SKM-1 (cell line): ENCODE data around the gene SLC23A3.

Experiments used
- DNase-seq: peaks from one replicate; lab custom pipeline; 2025; ENCODE audit not compliant: unreplicated experiment; lab: John Stamatoyannopoulos, UW

Gene SLC23A3

GRCh38 chr2:219116776-219117646 is 52.8 kb downstream of the SLC23A3 start:
- DNase-seq = no peak

GRCh38 chr2:219112651-219113338 is 57.0 kb downstream of the SLC23A3 start:
- DNase-seq = no peak

- DNase-seq = no peak
Observed at GRCh38 chr2:219112062-219112406, 57.8 kb downstream of the SLC23A3 start.
